A172 (cell line): ENCODE results near the gene ZNF891. TPM values are rescaled to one million over a fixed set of nuclear protein-coding genes. Genes with fewer than 3 reads are reported as not detected.

Experiments
- DNase-seq: peaks from one replicate; pipeline ENCODE4 v3.0.0-alpha.2; 2015; ENCODE audit warnings: low spot score
- total RNA-seq: library from RNA; depleted of rRNA; stranded (reverse); fragments of >200 nt; shearing (Covaris generic); gene quantifications from 2 replicates; pipeline ENCODE4 v1.2.3, GENCODE V29; 2014; rRNA removed

The ZNF891 gene
- 0.86 and 1.1 TPM in 2 replicates for total RNA-seq

DNA sequence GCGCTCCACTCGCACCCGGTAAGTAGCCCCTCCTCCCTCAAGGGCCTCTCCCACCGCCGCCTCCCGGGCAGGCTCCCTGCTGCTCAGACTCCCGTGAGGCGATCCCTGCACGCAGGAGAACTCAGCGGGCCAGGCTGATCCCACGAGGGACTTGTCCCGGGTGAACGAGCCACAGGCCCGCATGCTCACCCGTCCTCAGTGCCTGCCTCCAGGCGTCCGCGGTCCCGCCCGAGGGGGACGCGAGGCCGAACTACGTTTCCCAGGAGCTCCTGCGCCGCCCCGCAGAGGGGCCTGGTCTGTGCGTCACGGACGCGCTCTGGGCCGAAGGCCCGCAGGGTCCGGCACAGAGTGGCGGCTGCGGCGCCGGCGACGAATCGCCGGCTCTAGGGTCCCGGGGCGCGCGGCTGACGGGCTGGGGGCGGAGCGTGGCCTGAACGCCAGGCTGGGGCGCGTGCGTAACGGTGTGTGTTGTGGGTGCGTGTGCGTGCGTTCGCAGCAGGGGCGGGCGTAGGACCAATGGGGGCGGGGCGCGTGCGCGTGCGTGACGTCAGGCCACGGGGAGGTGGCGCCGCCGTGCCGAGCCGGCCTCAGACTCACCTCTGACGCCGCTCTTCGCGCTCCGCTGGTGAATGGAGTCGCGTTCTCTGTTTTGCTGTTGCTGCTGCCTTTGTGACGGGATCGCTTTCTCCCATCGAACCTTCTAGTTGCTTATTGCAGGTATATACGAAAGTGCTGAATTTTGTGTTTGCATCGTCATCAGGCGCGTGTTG, at the start of gene ZNF891, which contains the start of gene ZNF10:
ZNF891 (minus strand) TSS at position 237 of the 770 bp plus-strand sequence. CDS start 8,356 bp downstream, outside the sequence.
ZNF10 (plus strand) TSS at position 590 of the 770 bp plus-strand sequence. CDS start 13,866 bp downstream, outside the sequence.
- DNase-seq = peak; percentile 80

DNA sequence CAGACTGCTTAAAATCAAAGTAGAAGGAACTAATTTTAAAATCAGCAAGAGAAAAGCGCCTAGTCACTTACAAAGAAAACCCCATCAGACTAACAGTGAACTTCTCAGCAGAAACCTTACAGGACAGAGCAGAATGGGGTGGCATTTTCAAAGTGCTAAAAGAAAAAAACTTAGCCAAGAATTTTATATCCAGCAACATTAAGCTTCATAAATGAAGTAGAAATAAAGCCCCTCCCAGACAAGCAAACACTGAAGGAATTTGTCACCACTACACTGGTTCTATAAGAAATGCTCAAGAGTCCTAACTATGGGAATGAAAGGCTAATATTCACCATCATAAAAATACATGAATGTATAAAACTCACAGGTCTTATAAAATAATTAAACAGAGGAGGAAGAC, 44.8 kb upstream of the ZNF891 start:
- no peak for DNase-seq

DNA sequence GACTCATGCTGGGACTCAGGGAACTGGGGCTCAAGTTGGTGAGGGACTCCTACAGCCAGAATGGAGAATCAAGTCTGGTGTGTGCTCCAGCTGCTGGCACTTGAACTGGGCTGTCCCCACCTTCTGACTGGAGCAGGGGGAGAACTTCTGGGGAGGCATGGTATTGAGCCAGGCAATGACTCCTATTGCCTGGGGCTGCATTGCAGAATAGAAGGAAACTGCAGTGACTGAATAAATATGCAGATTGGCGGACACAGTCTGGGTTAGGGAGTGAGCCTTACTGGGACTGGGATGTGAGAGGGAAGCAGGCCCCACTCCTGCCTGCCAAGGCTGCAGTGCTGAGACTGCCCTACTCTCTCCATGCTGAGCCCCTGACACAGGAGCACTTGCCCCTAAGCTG, 42.4 kb upstream of the ZNF891 start:
- no peak for DNase-seq

DNA sequence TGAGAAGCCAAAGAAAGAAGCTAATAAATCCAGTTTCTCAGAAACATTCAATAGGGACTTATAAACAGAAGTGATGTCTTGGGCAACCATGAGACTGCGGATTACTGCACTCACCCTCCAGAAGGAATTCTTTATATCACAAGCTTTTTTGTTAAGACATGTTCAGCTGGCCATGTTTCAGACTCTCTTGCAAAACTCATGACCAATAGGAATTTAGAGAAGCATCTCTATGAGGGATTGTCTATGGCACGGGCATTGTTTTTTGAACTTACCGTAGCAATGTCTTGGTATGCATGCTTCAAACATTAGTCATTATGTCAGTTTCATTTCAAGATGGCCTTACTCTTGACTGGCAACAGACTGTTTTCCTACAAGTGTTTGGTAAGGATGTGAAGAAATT, 35.7 kb upstream of the ZNF891 start:
- no peak for DNase-seq

DNA sequence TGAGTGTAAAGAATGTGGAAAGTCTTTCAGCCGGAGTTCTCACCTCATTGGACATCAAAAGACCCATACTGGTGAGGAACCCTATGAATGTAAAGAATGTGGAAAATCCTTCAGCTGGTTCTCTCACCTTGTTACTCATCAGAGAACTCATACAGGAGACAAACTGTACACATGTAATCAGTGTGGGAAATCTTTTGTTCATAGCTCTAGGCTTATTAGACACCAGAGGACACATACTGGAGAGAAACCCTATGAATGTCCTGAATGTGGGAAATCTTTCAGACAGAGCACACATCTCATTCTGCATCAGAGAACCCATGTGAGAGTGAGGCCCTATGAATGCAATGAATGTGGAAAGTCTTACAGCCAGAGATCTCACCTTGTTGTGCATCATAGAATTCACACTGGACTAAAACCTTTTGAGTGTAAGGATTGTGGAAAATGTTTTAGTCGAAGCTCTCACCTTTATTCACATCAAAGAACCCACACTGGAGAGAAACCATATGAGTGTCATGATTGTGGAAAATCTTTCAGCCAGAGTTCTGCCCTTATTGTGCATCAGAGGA, 26.1 kb upstream of the ZNF891 start:
- peak; percentile 4 for DNase-seq

DNA sequence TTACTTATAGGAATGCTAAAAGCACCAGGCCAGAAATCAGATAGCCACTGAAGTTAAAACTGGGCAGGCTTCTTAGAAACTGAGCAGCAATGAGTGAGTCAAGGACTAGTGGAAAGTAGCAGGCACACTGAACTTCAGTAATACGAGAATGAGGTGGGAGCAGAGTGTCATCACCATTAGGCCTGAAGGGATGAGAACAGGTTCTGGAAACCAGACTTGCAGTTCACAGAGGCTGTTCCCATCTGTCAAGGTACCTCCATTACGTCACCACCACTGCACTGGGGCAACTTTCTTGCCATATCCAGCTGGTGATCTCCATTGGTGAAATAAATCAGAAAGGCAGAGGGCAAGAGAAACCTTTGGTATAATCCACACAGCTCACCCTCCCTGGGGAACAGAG, 15.9 kb upstream of the ZNF891 start:
- DNase-seq = no peak

DNA sequence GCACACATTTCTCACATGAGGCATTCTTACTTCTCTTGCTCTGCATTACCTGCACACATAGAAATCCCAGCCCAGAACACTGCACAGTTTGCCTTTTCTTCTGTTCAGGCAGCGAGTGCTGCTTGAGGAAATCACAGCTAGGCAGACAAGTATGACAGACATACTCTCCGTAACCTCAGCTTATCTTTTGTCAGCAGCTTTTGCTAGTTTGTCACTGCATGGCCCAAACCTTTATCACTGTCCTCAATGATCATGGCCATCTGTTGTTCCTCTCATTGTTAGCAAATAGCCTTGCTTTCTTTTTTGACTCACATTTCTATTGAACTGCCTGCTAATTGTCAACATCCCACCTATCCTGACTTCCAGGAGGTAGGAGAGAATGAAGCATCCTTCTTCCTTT, 5.7 kb upstream of the ZNF891 start:
- DNase-seq = no peak

DNA sequence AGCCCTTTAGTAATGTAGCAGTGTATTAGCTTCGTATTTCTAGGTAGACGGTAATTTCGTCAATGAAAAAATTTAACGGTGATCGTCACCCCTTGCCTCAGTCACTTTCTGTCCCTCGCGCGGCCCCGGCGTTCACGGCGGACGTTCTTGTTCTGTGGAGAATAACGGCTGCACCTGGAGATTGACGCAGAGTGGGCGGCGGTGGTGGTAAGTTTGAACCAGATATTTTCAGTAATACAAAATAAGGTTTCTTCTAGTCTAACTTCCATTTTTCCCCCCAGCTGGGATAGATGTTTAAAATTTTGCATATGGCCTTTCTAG, 694 bp upstream of the ZNF891 start:
- DNase-seq = no peak

DNA sequence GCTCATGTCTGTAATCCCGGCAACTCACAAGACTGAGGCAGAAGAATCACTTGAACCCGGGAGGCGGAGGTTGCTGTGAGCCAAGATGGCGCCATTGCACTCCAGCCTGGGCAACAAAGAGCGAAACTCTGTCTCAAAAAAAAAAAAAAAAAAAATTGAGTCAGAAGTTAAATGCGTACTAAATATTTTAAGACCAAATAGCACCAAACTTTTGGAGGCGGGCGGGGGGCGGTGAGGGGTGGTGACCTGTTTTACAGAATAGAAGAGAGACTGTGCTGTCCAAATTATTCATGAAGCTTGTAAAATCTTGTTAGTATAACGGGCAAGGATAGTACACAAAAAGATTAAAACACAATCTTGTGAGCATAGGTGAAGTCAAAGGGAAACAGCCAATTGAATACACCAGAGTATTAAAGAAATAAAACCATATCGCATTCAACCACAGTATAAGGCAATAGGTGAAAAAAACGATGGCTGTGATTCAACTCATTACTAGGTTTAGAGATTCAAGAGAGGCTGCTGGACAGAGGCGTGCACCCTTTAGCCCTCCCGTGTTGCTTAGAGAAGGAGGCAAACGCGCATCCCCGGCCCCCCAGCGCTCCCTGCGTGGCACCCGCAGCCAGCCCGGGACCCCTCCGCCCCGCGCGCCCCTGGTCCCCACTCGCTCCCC, 571 bp downstream of the ZNF891 start:
- peak; percentile 26 for DNase-seq

DNA sequence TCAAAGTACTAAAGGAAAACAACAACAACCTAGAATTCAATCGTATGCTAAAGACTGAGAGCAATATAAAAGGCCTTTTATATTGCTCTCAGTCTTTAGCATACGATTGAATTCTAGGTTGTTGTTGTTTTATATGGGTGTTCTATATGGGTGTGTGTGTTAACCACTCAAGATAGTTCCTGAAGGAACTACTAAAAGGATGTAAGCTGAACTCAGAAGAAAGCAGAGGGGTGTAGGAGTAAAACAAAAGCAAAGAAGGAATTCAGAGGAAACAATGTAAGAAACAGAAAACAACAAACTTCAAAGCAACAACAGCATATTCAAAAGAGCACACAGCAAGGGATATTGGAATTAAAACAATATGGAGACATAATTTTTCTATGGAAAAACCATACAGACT, 5.4 kb downstream of the ZNF891 start:
- no peak for DNase-seq

DNA sequence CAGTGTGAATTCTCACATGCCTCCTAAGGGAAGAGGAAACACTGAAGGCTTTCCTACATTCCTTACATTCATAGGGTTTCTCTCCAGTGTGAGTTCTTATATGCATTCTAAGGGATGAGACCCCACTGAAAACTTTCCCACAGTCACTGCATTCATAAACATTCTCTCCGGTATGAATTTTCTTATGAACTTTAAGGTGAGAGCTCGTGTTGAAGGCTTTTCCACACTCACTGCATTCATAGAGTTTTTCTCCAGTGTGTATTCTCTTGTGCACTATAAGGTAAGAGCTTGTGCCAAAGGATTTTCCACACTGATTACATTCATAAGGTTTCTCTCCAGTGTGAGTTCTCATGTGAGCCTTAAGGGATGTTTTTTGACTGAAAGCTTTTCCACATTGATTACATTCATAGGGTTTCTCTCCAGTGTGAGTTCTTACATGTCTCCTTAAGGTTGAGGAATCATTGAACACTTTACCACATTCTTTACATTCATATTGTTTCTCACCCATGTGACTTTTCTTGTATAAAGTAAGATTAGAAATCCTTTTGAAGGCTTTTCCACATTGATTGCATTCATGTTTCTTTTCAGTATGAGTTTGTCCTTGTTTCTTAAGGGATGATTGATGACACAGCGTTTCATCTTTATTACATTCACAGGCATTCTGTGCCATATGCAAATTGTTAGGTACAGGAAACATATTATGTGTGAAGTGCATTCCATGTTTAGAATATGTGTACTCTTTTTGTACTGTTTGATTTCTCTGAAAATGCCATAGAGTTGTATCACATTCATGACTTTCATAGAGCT, 9.5 kb downstream of the ZNF891 start:
- no peak for DNase-seq

DNA sequence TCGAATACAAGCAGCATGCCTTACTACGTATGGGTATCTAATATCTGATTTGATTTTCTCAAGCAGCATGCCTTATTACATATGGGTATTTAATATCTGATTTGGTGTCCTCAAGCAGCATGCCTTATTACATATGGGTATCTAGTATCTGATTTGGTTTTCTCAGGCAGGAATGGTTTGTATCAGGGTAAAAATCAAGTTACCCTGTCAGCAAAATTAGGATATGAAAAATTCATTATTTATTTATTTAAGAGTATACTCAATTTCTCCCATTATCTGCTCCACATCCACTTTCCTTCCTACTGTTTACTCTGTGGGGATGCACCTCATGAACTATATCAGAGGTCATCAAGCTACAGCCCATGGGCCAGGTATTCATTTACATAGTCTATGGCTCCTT, 21.9 kb downstream of the ZNF891 start:
- DNase-seq = no peak

DNA sequence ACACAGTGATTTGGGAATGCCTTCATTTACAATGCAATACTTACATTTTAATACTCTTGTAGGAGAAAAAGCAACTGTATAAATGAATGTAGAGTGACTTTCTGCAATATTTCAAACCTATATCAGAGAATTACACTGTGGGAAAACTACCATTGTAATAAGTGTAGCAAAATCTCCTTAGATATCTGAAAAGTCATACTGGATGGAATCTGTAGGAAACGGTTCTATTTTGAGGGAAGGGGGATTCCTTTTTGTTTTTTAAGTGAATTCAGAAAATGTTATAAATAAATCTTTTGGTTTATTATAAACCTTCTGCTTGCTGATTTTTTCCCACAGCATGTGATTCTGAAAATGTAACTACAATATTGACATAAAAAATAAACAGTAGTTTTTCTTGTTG, 23.0 kb downstream of the ZNF891 start:
- no peak for DNase-seq

DNA sequence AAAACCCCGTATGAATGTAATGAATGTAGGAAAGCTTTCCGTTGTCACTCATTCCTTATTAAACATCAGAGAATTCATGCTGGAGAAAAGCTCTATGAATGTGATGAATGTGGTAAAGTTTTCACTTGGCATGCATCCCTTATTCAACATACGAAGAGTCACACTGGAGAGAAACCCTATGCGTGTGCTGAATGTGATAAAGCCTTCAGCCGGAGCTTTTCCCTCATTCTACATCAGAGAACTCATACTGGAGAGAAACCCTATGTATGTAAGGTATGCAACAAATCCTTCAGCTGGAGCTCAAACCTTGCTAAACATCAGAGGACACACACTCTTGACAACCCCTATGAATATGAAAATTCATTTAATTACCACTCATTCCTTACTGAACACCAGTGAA, 23.8 kb downstream of the ZNF891 start:
- DNase-seq = no peak

DNA sequence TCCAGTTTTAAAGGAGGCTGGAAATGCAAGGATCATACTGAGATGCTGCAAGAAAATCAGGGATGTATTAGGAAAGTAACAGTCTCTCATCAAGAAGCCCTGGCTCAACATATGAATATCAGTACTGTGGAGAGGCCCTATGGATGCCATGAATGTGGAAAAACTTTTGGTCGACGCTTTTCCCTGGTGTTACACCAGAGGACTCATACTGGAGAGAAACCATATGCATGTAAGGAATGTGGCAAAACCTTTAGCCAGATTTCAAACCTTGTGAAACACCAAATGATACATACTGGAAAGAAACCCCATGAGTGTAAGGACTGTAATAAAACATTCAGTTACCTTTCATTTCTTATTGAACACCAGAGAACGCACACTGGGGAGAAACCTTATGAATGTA, 24.5 kb downstream of the ZNF891 start:
- DNase-seq = no peak

DNA sequence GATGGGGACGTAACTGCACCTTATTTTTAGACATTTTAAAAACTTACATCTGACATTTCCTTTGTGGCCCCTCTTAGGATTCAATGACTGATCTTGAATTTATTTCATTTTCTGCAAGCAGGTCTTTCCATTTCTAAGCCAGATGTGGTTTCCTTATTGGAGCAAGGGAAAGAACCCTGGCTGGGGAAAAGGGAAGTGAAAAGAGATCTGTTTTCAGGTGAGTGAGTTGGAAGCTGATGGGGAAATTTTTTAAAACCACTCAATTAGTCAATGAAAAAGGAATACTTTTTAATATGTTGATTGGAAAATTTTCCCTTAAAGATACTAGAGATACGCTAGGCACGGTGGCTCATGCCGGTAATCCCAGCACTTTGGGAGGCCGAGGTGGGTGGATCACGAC, 46.7 kb downstream of the ZNF891 start:
- no peak for DNase-seq

DNA sequence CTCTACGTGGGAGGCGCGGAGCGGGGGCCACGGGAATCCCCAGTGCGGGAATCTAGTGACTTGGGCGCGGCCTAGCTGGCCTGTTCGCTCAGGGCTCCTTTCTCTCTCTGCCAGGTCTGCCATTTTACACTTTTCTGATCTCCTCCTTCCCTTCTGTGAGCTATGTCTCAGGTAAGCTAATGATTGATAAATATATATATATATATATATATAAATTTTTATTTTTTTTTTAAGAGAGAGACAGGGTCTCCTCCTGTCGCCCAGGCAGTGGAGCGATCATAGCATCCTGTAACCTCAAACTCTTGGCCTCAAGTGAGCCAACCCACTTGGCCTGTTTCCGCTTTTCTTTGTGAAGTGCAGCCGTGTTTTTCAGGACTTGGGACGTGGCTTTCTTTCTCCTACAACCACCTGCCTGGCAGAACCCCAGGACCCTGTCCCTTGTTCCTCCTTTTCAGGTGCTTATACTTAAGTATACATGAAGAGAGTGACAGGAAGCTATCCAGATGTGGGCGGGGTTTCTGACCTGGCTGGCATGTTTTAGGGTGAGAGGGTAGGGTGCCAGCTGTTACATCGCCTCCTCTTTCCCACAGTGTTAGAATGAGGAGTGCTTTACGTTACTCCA, 48.8 kb downstream of the ZNF891 start:
- no peak for DNase-seq

DNA sequence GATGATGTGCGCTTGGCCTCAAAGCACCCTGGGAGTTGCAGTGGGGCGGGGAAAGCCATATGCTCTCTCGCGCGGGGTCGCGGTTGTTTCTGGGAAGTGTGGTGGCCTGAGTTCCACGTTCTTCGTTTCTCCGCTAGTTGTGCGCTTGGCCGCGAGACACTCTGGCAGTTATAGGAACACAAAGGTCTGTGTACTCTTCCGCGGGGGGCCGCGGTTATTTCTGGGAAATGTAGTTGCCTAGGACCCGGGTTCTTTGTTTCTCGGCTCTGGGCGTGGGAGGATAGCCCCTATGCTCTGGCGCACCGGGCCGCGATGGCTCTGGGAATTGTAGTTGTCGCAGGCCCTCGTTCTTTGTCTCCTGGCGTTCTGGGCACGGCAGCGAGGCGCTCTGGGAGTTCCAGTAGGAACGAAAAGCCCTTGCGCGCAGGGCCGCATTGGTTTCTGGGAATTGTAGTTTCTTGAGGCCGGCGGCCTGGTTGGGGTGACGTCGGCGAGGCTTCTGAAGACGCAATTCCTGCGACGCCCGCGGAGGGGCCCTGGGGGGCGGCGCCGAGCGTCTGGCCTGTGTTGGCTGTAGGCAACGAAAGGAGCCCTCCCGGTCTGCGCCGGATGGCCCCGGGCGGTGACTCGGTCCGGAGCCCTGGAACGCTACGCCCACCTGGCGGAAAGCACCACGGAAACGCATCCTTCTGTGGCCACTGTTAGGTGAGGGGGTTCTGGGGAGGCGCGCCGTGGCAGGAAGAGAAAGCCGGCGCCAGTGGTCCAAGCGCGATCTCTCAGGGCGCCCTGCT, 49.5 kb downstream of the ZNF891 start, which contains the start of gene ZNF140:
ZNF140 (plus strand) TSS at position 556 of the 791 bp plus-strand sequence. CDS start 398 bp downstream, outside the sequence.
- peak; percentile 87 for DNase-seq

DNA sequence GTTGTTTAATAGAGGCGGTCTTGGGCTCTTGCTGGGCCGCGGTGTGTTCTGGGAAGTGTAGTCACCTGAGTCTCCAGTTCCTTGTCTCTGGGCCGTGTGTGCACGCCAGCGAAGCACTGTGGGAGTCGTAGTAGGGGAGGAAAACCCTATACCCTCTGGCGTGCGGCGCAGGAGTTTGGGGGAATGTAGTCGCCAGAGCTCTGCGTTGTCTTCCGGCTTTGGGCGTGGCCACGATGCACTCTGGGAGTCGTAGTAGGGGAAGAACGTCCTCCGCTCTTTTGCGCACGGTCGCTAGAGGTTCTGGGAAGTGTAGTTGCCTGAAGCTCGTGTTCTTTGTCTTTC, 50.1 kb downstream of the ZNF891 start:
- DNase-seq = peak; percentile 97

DNA sequence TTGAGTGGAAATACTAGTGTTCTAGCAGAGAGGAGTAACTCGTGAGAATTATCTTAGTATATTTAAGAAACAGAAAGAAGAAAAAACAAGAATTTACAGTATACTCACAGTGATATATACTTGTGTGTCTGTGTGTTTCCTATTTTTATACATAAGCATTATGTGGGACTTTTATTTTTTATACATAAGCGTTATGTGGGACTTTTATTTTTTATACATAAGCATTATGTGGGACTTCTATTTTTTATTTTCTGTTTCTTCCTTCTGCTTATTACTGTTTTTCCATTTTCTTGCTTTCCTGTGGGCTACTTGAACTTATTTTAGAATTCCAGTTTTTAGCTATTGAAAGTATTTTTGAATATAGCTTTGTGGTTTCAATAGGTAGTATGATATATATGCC, 56.2 kb downstream of the ZNF891 start:
- DNase-seq = no peak

DNA sequence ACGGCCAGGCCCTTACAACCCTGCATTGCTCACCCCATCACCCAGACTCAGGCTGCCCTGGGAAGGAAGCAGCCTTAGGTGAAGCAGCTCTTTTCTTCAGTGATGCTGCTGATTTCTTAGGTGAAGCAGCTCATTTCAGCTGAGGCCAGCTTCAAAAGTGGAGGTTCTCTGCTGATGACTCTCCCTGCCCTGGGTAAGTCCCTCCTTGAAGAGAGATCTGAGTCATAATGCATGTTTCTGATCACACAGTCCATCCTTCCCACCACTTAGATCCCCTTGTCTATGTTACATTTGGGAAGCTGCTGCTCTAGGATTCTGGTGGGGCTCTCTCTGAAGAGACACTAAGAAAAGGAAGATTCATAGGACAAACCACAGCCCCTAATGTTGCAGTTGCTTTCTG, 66.5 kb downstream of the ZNF891 start:
- DNase-seq = no peak
